CD14-positive monocyte (primary cell): ENCODE measurements around the gene VPS35L. TPM values are rescaled to one million over a fixed set of nuclear protein-coding genes. Genes with fewer than 3 reads are reported as not detected.

ENCODE experiments used
- DNase-seq, 3 donors: peaks; one replicate each; pipeline ENCODE4 v3.0.0-alpha.2; 2011 to 2022
- H2AFZ ChIP-seq: 2 replicates; pipeline ENCODE4 v1.6.0; 2012; ENCODE audit warnings: mild to moderate bottlenecking, low read depth, low read length, inconsistent platforms; ENCODE audit not compliant: insufficient read depth, poor library complexity, severe bottlenecking
- H3K27ac ChIP-seq, 2 donors: 1 replicate in 1 of 2; 2 replicates in 1 of 2; pipeline ENCODE4 v1.5.1; 2012 to 2013; ENCODE audit warnings: low read length in 2 of 2, control low read depth in 1 of 2, inconsistent platforms in 1 of 2, low read depth in 1 of 2, mild to moderate bottlenecking in 1 of 2
- H3K27me3 ChIP-seq, 2 donors: one replicate each; pipeline versions ENCODE4 v1.6.0 to v1.6.1; 2011 to 2013; ENCODE audit warnings: low read length in 2 of 2; ENCODE audit not compliant: control insufficient read depth in 2 of 2, insufficient read depth in 2 of 2
- H3K36me3 ChIP-seq, 2 donors: replicated peaks in 1 of 2; 1 replicate in 1 of 2; 2 replicates in 1 of 2; pipeline versions ENCODE4 v1.5.1 to v1.6.1; 2012 to 2013; ENCODE audit warnings: low read length in 2 of 2, control low read depth in 1 of 2, inconsistent platforms in 1 of 2, mild to moderate bottlenecking in 1 of 2; ENCODE audit not compliant: insufficient read depth in 2 of 2, control insufficient read depth in 1 of 2
- H3K4me1 ChIP-seq, 2 donors: 1 replicate in 1 of 2; 2 replicates in 1 of 2; pipeline versions ENCODE4 v1.5.1 to v1.6.1; 2012 to 2013; ENCODE audit warnings: low read length in 2 of 2, control low read depth in 1 of 2, inconsistent platforms in 1 of 2, mild to moderate bottlenecking in 1 of 2, moderate library complexity in 1 of 2; ENCODE audit not compliant: insufficient read depth in 2 of 2, control insufficient read depth in 1 of 2
- H3K4me2 ChIP-seq: replicated peaks from 2 replicates; pipeline ENCODE3; 2012; ENCODE audit warnings: low read length, moderate library complexity, mild to moderate bottlenecking; ENCODE audit not compliant: poor library complexity, severe bottlenecking; ENCODE audit errors: extremely low read depth
- H3K4me3 ChIP-seq, 3 experiments: fragments of 200-600 bp in 1 of 3; sonication (generic) in 1 of 3; replicated peaks in 1 of 3; 1 replicate in 2 of 3; 2 replicates in 1 of 3; pipeline ENCODE4 v1.5.1; 2011 to 2013; ENCODE audit warnings: low read length in 3 of 3, mild to moderate bottlenecking in 3 of 3, control low read depth in 2 of 3, low read depth in 2 of 3, inconsistent platforms in 1 of 3, moderate library complexity in 1 of 3
- H3K79me2 ChIP-seq: 2 replicates; pipeline ENCODE4 v1.6.0; 2012; ENCODE audit warnings: mild to moderate bottlenecking, control low read depth, inconsistent platforms, low read length, moderate library complexity; ENCODE audit not compliant: insufficient read depth
- H3K9ac ChIP-seq: 2 replicates; pipeline ENCODE4 v1.6.0; 2017; ENCODE audit warnings: low read length, mild to moderate bottlenecking; ENCODE audit not compliant: insufficient read depth, poor library complexity, severe bottlenecking
- H3K9me3 ChIP-seq, 2 donors: replicated peaks in 1 of 2; 1 replicate in 1 of 2; 2 replicates in 1 of 2; pipeline versions ENCODE4 v1.5.1 to v1.6.1; 2012 to 2013; ENCODE audit warnings: low read length in 2 of 2, control low read depth in 1 of 2; ENCODE audit not compliant: control insufficient read depth in 1 of 2, insufficient read depth in 1 of 2
- H4K20me1 ChIP-seq: 2 replicates; pipeline ENCODE4 v1.6.0; 2012; ENCODE audit warnings: mild to moderate bottlenecking, low read length, control low read depth, moderate library complexity; ENCODE audit not compliant: insufficient read depth
- H3K27ac Mint-ChIP-seq, 7 donors: one replicate each; pipeline ENCODE4 v1.8.0; 2020; ENCODE audit warnings: mild to moderate bottlenecking in 7 of 7, mixed read lengths in 7 of 7, moderate library complexity in 6 of 7, inconsistent platforms in 2 of 7
- H3K27me3 Mint-ChIP-seq, 3 donors: one replicate each; pipeline ENCODE4 v1.8.0; 2021 to 2022; ENCODE audit warnings: low read depth in 3 of 3, mild to moderate bottlenecking in 3 of 3, mixed read lengths in 3 of 3, moderate library complexity in 3 of 3, inconsistent platforms in 1 of 3
- H3K36me3 Mint-ChIP-seq, 2 donors: one replicate each; pipeline ENCODE4 v1.8.0; 2020; ENCODE audit warnings: mixed read lengths in 2 of 2, inconsistent platforms in 1 of 2, mild to moderate bottlenecking in 1 of 2
- H3K4me1 Mint-ChIP-seq: one replicate; pipeline ENCODE4 v1.8.0; 2020; ENCODE audit warnings: mild to moderate bottlenecking, mixed read lengths
- H3K4me3 Mint-ChIP-seq, 2 donors: one replicate each; pipeline ENCODE4 v1.8.0; 2020; ENCODE audit warnings: mild to moderate bottlenecking in 2 of 2, mixed read lengths in 2 of 2, moderate library complexity in 1 of 2
- H3K9me3 Mint-ChIP-seq, 7 donors: one replicate each; pipeline ENCODE4 v1.8.0; 2020 to 2022; ENCODE audit warnings: mixed read lengths in 7 of 7, mild to moderate bottlenecking in 6 of 7, moderate library complexity in 6 of 7, inconsistent platforms in 2 of 7
- CTCF ChIP-seq: fragments of 200-600 bp; IDR thresholded peaks from one replicate; pipeline ENCODE4 v1.8.0; 2022; ENCODE audit warnings: antibody characterized with exemption, mild to moderate bottlenecking
- WGBS: methylation state at CpG from one replicate; pipeline ENCODE4 v1.1.5; 2013; ENCODE audit warnings: missing lambda C conversion rate; ENCODE audit not compliant: insufficient coverage; 5-methylcytosine and 5-hydroxymethylcytosine counted together
- intact Hi-C, 2 donors: fragments of 100-400 bp; cut with micrococcal nuclease; formaldehyde crosslinking; loops; one replicate each; pipeline versions ENCODE4 v1.15.0 to v1.15.1; 2023
- polyA plus RNA-seq, 3 donors: library from polyadenylated mRNA; depleted of rRNA in 1 of 3; unstranded in 2 of 3; stranded (reverse) in 1 of 3; fragments of 300-500 nt in 2 of 3; fragments of >200 nt in 1 of 3; fragmentation: Illumina TruSeq in 2 of 3; gene quantifications; 1 replicate in 2 of 3; 2 replicates in 1 of 3; pipeline ENCODE4 v1.2.3, GENCODE V29; 2012 to 2021

VPS35L gene
- polyA plus RNA-seq, 3 donors, result 29.7 to 51.4 (median 48.8) TPM

GRCh38 chr16:19680881-19681340, 125.4 kb downstream of the VPS35L start:
- no peak overlapping the region for H3K9ac ChIP-seq
- Mint-ChIP-seq H3K36me3 (peaks cover 57 to 68% of the 10 kb centered on the region in 2 donors), H3K4me3 (no peak overlapping the region), H3K9me3 (peaks cover 0 to 7% (median 3%) of the 10 kb centered on the region in 7 donors), H3K4me1 (peaks cover 4% of the 10 kb centered on the region), H3K27ac (peak overlapping the region in 2 of 7 donors; percentile 16 to 30), H3K27me3 (peaks cover 0 to 2% (median 2%) of the 10 kb centered on the region in 3 donors)
- no peaks in the 10 kb centered on the region for H3K9me3 ChIP-seq
- H3K4me2 ChIP-seq, result no peak overlapping the region
- H3K36me3 ChIP-seq, result peaks cover 63 to 83% of the 10 kb centered on the region in 2 donors
- H3K79me2 ChIP-seq, result no peaks in the 10 kb centered on the region
- DNase-seq, result no peak
- WGBS, result 100% methylated on average over 2 of the region's 6 CpGs
- no peaks in the 10 kb centered on the region for H3K27me3 ChIP-seq
- no peak overlapping the region for H3K27ac ChIP-seq
- intact Hi-C loops, result no loop called here
- H4K20me1 ChIP-seq, result no peaks in the 10 kb centered on the region
- H2AFZ ChIP-seq, result no peak overlapping the region
- no peak overlapping the region for H3K4me3 ChIP-seq
- no peaks in the 10 kb centered on the region for H3K4me1 ChIP-seq
- TF ChIP-seq CTCF, result no peak

- Mint-ChIP-seq H3K9me3 (peaks cover 0 to 7% (median 3%) of the 10 kb centered on the region in 7 donors), H3K27ac (no peak overlapping the region), H3K27me3 (peaks cover 0 to 2% (median 0%) of the 10 kb centered on the region in 3 donors), H3K36me3 (peaks cover 57 to 68% of the 10 kb centered on the region in 2 donors), H3K4me1 (peaks cover 4% of the 10 kb centered on the region), H3K4me3 (no peak overlapping the region)
- Histone ChIP-seq H4K20me1 (no peaks in the 10 kb centered on the region), H3K9ac (no peak overlapping the region), H3K36me3 (peaks cover 61 to 83% of the 10 kb centered on the region in 2 donors), H3K79me2 (no peaks in the 10 kb centered on the region), H3K27ac (no peak overlapping the region), H3K4me1 (no peaks in the 10 kb centered on the region), H3K9me3 (no peaks in the 10 kb centered on the region), H3K4me3 (no peak overlapping the region), H2AFZ (no peak overlapping the region), H3K4me2 (no peak overlapping the region), H3K27me3 (no peaks in the 10 kb centered on the region)
- no peak for TF ChIP-seq CTCF
- no peak for DNase-seq
- WGBS, result 80% methylated on average over 6 of the region's 12 CpGs
- intact Hi-C loops, result no loop called here
Observed at GRCh38 chr16:19681637-19682036, 126.1 kb downstream of the VPS35L start.
